Measurements from ENCODE around the gene LAMB4. TPM values are rescaled to one million over a fixed set of nuclear protein-coding genes. Genes with fewer than 3 reads are reported as not detected.

The LAMB4 gene
- total and polyA plus RNA-seq, 10 donors: 0.03 to 0.94 (median 0.22) TPM; not detected in 2

DNA sequence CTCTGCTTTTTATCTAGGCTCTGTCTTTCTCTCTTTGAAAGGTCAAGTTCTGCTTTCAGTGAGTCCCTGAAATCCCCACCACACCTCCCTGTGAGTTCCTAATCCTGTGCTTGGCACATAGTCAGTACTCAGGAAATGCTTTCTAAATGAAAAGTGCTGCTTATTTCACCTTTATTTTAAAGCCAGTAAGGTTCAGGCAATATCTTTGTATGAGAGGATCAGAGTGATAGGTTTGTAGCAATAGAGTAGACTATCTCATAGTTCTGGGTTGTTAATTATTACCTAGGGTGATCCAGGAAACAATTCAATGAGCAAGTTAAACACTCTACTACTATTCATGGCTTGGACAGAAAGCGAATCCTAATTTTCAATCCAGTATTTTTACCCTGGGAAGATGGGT lies 119.8 kb downstream of the LAMB4 start:
- TF ChIP-seq, protein P1, sequence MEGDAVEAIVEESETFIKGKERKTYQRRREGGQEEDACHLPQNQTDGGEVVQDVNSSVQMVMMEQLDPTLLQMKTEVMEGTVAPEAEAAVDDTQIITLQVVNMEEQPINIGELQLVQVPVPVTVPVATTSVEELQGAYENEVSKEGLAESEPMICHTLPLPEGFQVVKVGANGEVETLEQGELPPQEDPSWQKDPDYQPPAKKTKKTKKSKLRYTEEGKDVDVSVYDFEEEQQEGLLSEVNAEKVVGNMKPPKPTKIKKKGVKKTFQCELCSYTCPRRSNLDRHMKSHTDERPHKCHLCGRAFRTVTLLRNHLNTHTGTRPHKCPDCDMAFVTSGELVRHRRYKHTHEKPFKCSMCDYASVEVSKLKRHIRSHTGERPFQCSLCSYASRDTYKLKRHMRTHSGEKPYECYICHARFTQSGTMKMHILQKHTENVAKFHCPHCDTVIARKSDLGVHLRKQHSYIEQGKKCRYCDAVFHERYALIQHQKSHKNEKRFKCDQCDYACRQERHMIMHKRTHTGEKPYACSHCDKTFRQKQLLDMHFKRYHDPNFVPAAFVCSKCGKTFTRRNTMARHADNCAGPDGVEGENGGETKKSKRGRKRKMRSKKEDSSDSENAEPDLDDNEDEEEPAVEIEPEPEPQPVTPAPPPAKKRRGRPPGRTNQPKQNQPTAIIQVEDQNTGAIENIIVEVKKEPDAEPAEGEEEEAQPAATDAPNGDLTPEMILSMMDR (IDR thresholded peaks at IDR 0.05 in 8 of 11, conservative IDR thresholded peaks at IDR 0.05 in 3 of 11): no peak
- TF ChIP-seq POLR2AphosphoS5 (IDR thresholded peaks at IDR 0.05) (no peak), POLR2A (IDR thresholded peaks at IDR 0.05) (no peak)
- Histone ChIP-seq H3K36me3 (no peaks in the 10 kb centered on the region), H3K27me3 (replicated peaks in 1 of 7) (peaks cover 0 to 35% (median 7%) of the 10 kb centered on the region in 7 donors), H3K27ac (no peak overlapping the region), H3K4me1 (no peaks in the 10 kb centered on the region), H3K9me3 (no peaks in the 10 kb centered on the region), H3K4me3 (no peak overlapping the region)
- DNase-seq: no peak
- WGBS, 5 donors: 83 to 94% (median 87%) methylated on average over 1 of the region's 1 CpG
- intact Hi-C loops (cut with DNase I; ENCODE audit: low total_unique reads): no loop called here

DNA sequence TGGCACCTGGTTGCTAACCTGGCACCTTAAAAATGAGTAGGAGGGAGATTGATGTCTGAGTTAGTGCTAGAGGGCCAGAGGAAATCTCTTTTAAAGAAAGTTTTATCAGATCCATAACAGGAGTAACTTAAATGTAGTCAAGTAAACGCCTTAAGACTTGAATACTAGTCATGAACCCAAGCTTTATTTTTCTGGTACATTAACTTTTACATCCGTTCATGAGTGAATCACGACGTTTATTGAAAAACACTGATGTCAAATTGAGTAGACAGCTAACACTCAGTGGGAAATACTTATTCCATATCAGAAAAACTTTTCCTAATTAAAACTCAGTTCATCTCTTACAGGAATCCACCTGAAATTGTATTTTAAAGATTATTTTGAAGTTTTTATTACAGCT lies 120.3 kb downstream of the LAMB4 start:
- intact Hi-C loops (cut with DNase I; ENCODE audit: low total_unique reads): no loop called here
- H3K4me3 ChIP-seq: no peak overlapping the region
- WGBS, 5 donors: 86 to 92% (median 90%) methylated on average over 4 of the region's 4 CpGs
- no peak for TF ChIP-seq POLR2A (IDR thresholded peaks at IDR 0.05)
- TF ChIP-seq, protein P1 (IDR thresholded peaks at IDR 0.05 in 8 of 11, conservative IDR thresholded peaks at IDR 0.05 in 3 of 11): no peak
- no peak for TF ChIP-seq POLR2AphosphoS5 (IDR thresholded peaks at IDR 0.05)
- H3K9me3 ChIP-seq: no peaks in the 10 kb centered on the region
- H3K36me3 ChIP-seq: no peaks in the 10 kb centered on the region
- H3K4me1 ChIP-seq: no peaks in the 10 kb centered on the region
- no peak overlapping the region for H3K27ac ChIP-seq
- H3K27me3 ChIP-seq (replicated peaks in 1 of 7): peaks cover 0 to 41% (median 7%) of the 10 kb centered on the region in 7 donors
- no peak for DNase-seq

DNA sequence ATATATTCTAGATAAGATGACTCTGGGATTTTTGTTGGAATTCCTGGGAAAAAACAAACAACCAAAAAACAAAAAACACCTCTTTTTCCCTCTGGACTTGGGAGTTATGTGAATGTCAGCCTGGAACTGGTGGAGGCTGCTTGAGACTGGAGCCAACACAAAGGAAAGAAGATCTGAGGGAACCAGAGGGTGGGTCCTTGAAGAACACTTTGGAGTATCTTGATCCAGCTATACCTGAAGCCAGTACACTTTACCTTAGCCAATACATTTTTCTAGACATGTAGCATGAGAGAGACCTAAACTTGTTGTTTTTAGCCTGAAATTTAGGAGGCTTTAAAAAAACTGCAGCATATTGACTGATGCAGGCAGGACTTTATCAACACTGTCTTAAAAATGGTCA lies 121.3 kb downstream of the LAMB4 start:
- TF ChIP-seq POLR2A (IDR thresholded peaks at IDR 0.05) (no peak), POLR2AphosphoS5 (IDR thresholded peaks at IDR 0.05) (no peak)
- TF ChIP-seq, protein P1 (IDR thresholded peaks at IDR 0.05 in 8 of 11, conservative IDR thresholded peaks at IDR 0.05 in 3 of 11): no peak
- Histone ChIP-seq H3K4me1 (peaks cover 0 to 9% (median 4%) of the 10 kb centered on the region in 6 donors), H3K27me3 (replicated peaks in 1 of 7) (peaks cover 0 to 51% (median 10%) of the 10 kb centered on the region in 7 donors), H3K4me3 (no peak overlapping the region), H3K27ac (no peak overlapping the region), H3K9me3 (no peaks in the 10 kb centered on the region), H3K36me3 (no peaks in the 10 kb centered on the region)
- DNase-seq: no peak
- intact Hi-C loops (cut with DNase I; ENCODE audit: low total_unique reads): no loop called here

DNA sequence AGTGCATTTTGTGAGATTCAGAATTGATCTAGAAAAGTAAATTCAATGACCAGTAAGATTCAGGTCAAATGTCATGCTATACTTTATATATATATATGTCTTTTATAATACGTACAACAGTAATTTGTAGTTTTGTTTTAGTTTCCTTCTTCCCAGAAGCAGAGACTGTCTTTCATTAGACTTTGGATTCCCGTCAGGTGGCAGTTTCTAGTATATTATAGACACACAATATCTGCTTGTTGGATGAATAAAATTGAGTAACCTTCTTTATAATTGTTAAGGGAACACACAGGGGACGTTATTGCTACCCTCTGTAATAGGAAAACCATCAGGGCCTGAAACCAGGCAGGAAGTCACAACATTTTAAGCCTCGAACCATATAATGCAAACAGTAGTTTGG lies 121.9 kb downstream of the LAMB4 start:
- WGBS, 5 donors: 74 to 92% (median 84%) methylated on average over 4 of the region's 4 CpGs
- no peak for DNase-seq
- TF ChIP-seq POLR2AphosphoS5 (IDR thresholded peaks at IDR 0.05) (no peak), POLR2A (IDR thresholded peaks at IDR 0.05) (no peak)
- TF ChIP-seq, protein P1 (IDR thresholded peaks at IDR 0.05 in 8 of 11, conservative IDR thresholded peaks at IDR 0.05 in 3 of 11): no peak
- Histone ChIP-seq H3K9me3 (no peaks in the 10 kb centered on the region), H3K4me1 (peaks cover under 1 to 15% (median 10%) of the 10 kb centered on the region in 6 donors), H3K36me3 (no peaks in the 10 kb centered on the region), H3K27ac (no peak overlapping the region), H3K4me3 (no peak overlapping the region), H3K27me3 (replicated peaks in 1 of 7) (peaks cover 0 to 53% (median 16%) of the 10 kb centered on the region in 7 donors)
- intact Hi-C loops (cut with DNase I; ENCODE audit: low total_unique reads): no loop called here
